Mesenchymal stem cell (in vitro differentiated cells and primary cell): ENCODE results near the gene LNX1.
A peak's percentile ranks its signal among the peaks of the same experiment; 100 is the strongest.

ENCODE experiments used
- DNase-seq: peaks from one replicate; pipeline ENCODE4 v3.0.0-alpha.2; 2013
- H2AFZ ChIP-seq: one replicate; pipeline ENCODE4 v1.6.1; 2013; ENCODE audit warnings: low read depth, mild to moderate bottlenecking, control low read depth, inconsistent platforms, low read length, moderate library complexity
- H2AK5ac ChIP-seq: 2 replicates; pipeline ENCODE4 v1.6.1; 2013; ENCODE audit warnings: low read length, moderate library complexity, mild to moderate bottlenecking, inconsistent platforms; ENCODE audit not compliant: severe bottlenecking
- H2BK120ac ChIP-seq: one replicate; pipeline ENCODE4 v1.6.1; 2013; ENCODE audit warnings: low read depth, mild to moderate bottlenecking, inconsistent platforms, low read length, moderate library complexity
- H2BK12ac ChIP-seq, 2 experiments: one replicate each; pipeline ENCODE4 v1.6.1; 2013; ENCODE audit warnings: inconsistent platforms in 2 of 2, low read length in 2 of 2, mild to moderate bottlenecking in 2 of 2, moderate library complexity in 2 of 2, control low read depth in 1 of 2
- H2BK15ac ChIP-seq: one replicate; pipeline ENCODE4 v1.6.1; 2013; ENCODE audit warnings: mild to moderate bottlenecking, low read depth, inconsistent platforms; ENCODE audit not compliant: poor library complexity, severe bottlenecking
- H2BK5ac ChIP-seq: 2 replicates; pipeline ENCODE4 v1.6.1; 2013; ENCODE audit warnings: low read depth, mild to moderate bottlenecking, low read length, control low read depth, inconsistent platforms; ENCODE audit not compliant: poor library complexity, severe bottlenecking
- H3K14ac ChIP-seq, 2 experiments: one replicate each; pipeline ENCODE4 v1.6.1; 2013; ENCODE audit warnings: inconsistent platforms in 2 of 2, low read length in 2 of 2, control low read depth in 1 of 2, mild to moderate bottlenecking in 1 of 2, moderate library complexity in 1 of 2
- H3K18ac ChIP-seq, 2 experiments: one replicate each; pipeline ENCODE4 v1.6.1; 2013; ENCODE audit warnings: inconsistent platforms in 2 of 2, low read length in 2 of 2, control low read depth in 1 of 2, low read depth in 1 of 2, mild to moderate bottlenecking in 1 of 2
- H3K23ac ChIP-seq, 2 experiments: one replicate each; pipeline ENCODE4 v1.6.1; 2013; ENCODE audit warnings: inconsistent platforms in 2 of 2, low read length in 2 of 2, mild to moderate bottlenecking in 2 of 2, moderate library complexity in 2 of 2, control low read depth in 1 of 2
- H3K27ac ChIP-seq: 2 replicates; pipeline ENCODE4 v1.5.1; 2013; ENCODE audit warnings: mild to moderate bottlenecking, moderate library complexity, low read length, control low read depth, inconsistent platforms; ENCODE audit not compliant: poor library complexity, severe bottlenecking
- H3K27me3 ChIP-seq, 2 experiments: 2 replicates each; pipeline versions ENCODE4 v1.6.1 to v1.7.0; 2013; ENCODE audit warnings: low read length in 2 of 2, mild to moderate bottlenecking in 2 of 2, moderate library complexity in 2 of 2, control low read depth in 1 of 2, inconsistent platforms in 1 of 2; ENCODE audit not compliant: control insufficient read depth in 1 of 2, insufficient read depth in 1 of 2
- H3K36me3 ChIP-seq, 2 experiments: 2 replicates each; pipeline versions ENCODE4 v1.6.1 to v1.7.0; 2013; ENCODE audit warnings: low read length in 2 of 2, control low read depth in 1 of 2, inconsistent platforms in 1 of 2, low read depth in 1 of 2, mild to moderate bottlenecking in 1 of 2; ENCODE audit not compliant: insufficient read depth in 2 of 2, control insufficient read depth in 1 of 2
- H3K4ac ChIP-seq, 2 experiments: one replicate each; pipeline ENCODE4 v1.6.1; 2013; ENCODE audit warnings: inconsistent platforms in 2 of 2, low read length in 2 of 2, mild to moderate bottlenecking in 2 of 2, moderate library complexity in 2 of 2, control low read depth in 1 of 2, low read depth in 1 of 2
- H3K4me1 ChIP-seq: 2 replicates; pipeline ENCODE4 v1.6.1; 2013; ENCODE audit warnings: low read depth, low read length, control low read depth; ENCODE audit not compliant: control insufficient read depth, insufficient read depth
- H3K4me2 ChIP-seq: 2 replicates; pipeline ENCODE4 v1.6.1; 2013; ENCODE audit warnings: low read length, mild to moderate bottlenecking, inconsistent platforms; ENCODE audit not compliant: poor library complexity, severe bottlenecking
- H3K4me3 ChIP-seq, 2 experiments: 2 replicates each; pipeline versions ENCODE4 v1.5.1 to v1.7.0; 2013; ENCODE audit warnings: low read length in 2 of 2, mild to moderate bottlenecking in 2 of 2, control low read depth in 1 of 2, low read depth in 1 of 2; ENCODE audit not compliant: insufficient read depth in 1 of 2
- H3K79me1 ChIP-seq: replicated peaks from 2 replicates; pipeline ENCODE4 v1.6.1; 2013; ENCODE audit warnings: mild to moderate bottlenecking, control low read depth, low read length, inconsistent platforms; ENCODE audit not compliant: poor library complexity, severe bottlenecking
- H3K9ac ChIP-seq: 2 replicates; pipeline ENCODE4 v1.7.0; 2013; ENCODE audit warnings: mild to moderate bottlenecking, low read length, moderate library complexity
- H3K9me3 ChIP-seq: 2 replicates; pipeline ENCODE4 v1.7.0; 2013; ENCODE audit warnings: mild to moderate bottlenecking, low read length; ENCODE audit not compliant: control insufficient read depth
- H4K8ac ChIP-seq: one replicate; pipeline ENCODE4 v1.6.1; 2013; ENCODE audit warnings: inconsistent platforms, mild to moderate bottlenecking, low read length, moderate library complexity
- H4K91ac ChIP-seq: one replicate; pipeline ENCODE4 v1.6.1; 2013; ENCODE audit warnings: mild to moderate bottlenecking, low read length, inconsistent platforms
- WGBS: methylation state at CpG from one replicate; pipeline ENCODE4 v1.1.7; 2013; ENCODE audit warnings: mixed read lengths; 5-methylcytosine and 5-hydroxymethylcytosine counted together

LNX1 gene

GRCh38 chr4:53556651-53557050 lies 34.6 kb downstream of the LNX1 start:
- H2BK15ac ChIP-seq: no peak overlapping the region
- no peak overlapping the region for H2BK120ac ChIP-seq
- no peak overlapping the region for H2AK5ac ChIP-seq
- H4K91ac ChIP-seq: no peak overlapping the region
- peaks cover 5% of the 10 kb centered on the region for H3K4me1 ChIP-seq
- 100% methylated on average over 2 of the region's 2 CpGs for WGBS
- no peaks in the 10 kb centered on the region for H3K79me1 ChIP-seq
- H3K23ac ChIP-seq: no peak overlapping the region
- no peak overlapping the region for H3K4me3 ChIP-seq
- H2BK12ac ChIP-seq: no peak overlapping the region
- H2BK5ac ChIP-seq: no peak overlapping the region
- no peak for DNase-seq
- H3K27me3 ChIP-seq: no peaks in the 10 kb centered on the region
- H3K18ac ChIP-seq: no peak overlapping the region
- no peak overlapping the region for H4K8ac ChIP-seq
- H3K14ac ChIP-seq: no peak overlapping the region
- no peak overlapping the region for H2AFZ ChIP-seq
- no peak overlapping the region for H3K4me2 ChIP-seq
- no peak overlapping the region for H3K4ac ChIP-seq
- H3K9me3 ChIP-seq: no peaks in the 10 kb centered on the region
- H3K27ac ChIP-seq: no peak overlapping the region
- no peaks in the 10 kb centered on the region for H3K36me3 ChIP-seq
- H3K9ac ChIP-seq: no peak overlapping the region

GRCh38 chr4:53553486-53554210 lies 37.6 kb downstream of the LNX1 start:
- WGBS: 96% methylated on average over 9 of the region's 9 CpGs
- no peak for DNase-seq
- Histone ChIP-seq H2AK5ac (no peak overlapping the region), H3K4me1 (peaks cover 5% of the 10 kb centered on the region), H3K27ac (no peak overlapping the region), H3K27me3 (no peaks in the 10 kb centered on the region), H2AFZ (no peak overlapping the region), H2BK12ac (no peak overlapping the region), H3K9me3 (no peaks in the 10 kb centered on the region), H3K14ac (no peak overlapping the region), H2BK120ac (no peak overlapping the region), H3K79me1 (no peaks in the 10 kb centered on the region), H3K4me2 (no peak overlapping the region), H3K4me3 (no peak overlapping the region), H2BK15ac (no peak overlapping the region), H3K36me3 (no peaks in the 10 kb centered on the region), H3K23ac (no peak overlapping the region), H2BK5ac (no peak overlapping the region), H3K9ac (no peak overlapping the region), H3K4ac (no peak overlapping the region), H4K8ac (no peak overlapping the region), H3K18ac (no peak overlapping the region), H4K91ac (no peak overlapping the region)

GRCh38 chr4:53552711-53553110 lies 38.6 kb downstream of the LNX1 start:
- H3K79me1 ChIP-seq: no peaks in the 10 kb centered on the region
- no peak overlapping the region for H3K4me2 ChIP-seq
- no peak overlapping the region for H3K4me3 ChIP-seq
- peak overlapping the region in 1 of 2 experiments; percentile 33 for H3K18ac ChIP-seq
- no peak overlapping the region for H3K9ac ChIP-seq
- no peaks in the 10 kb centered on the region for H3K27me3 ChIP-seq
- WGBS: no CpG with 5 or more reads among the region's 3 CpGs
- H3K36me3 ChIP-seq: no peaks in the 10 kb centered on the region
- H3K4me1 ChIP-seq: peaks cover under 1% of the 10 kb centered on the region
- H4K91ac ChIP-seq: no peak overlapping the region
- no peak overlapping the region for H2AK5ac ChIP-seq
- no peak overlapping the region for H4K8ac ChIP-seq
- no peak for DNase-seq
- no peak overlapping the region for H3K14ac ChIP-seq
- H2BK12ac ChIP-seq: no peak overlapping the region
- no peak overlapping the region for H3K4ac ChIP-seq
- no peak overlapping the region for H2BK15ac ChIP-seq
- H2BK5ac ChIP-seq: no peak overlapping the region
- H2AFZ ChIP-seq: no peak overlapping the region
- no peak overlapping the region for H2BK120ac ChIP-seq
- no peak overlapping the region for H3K27ac ChIP-seq
- H3K9me3 ChIP-seq: no peaks in the 10 kb centered on the region
- no peak overlapping the region for H3K23ac ChIP-seq

- Histone ChIP-seq H2AK5ac (no peak overlapping the region), H3K27me3 (no peaks in the 10 kb centered on the region), H3K79me1 (no peaks in the 10 kb centered on the region), H3K9ac (no peak overlapping the region), H3K4me1 (no peaks in the 10 kb centered on the region), H3K4me3 (no peak overlapping the region), H3K4me2 (no peak overlapping the region), H2BK15ac (no peak overlapping the region), H2BK120ac (no peak overlapping the region), H2BK12ac (no peak overlapping the region), H3K18ac (no peak overlapping the region), H2AFZ (no peak overlapping the region), H3K9me3 (no peaks in the 10 kb centered on the region), H3K36me3 (no peaks in the 10 kb centered on the region), H3K4ac (no peak overlapping the region), H3K27ac (no peak overlapping the region), H4K8ac (no peak overlapping the region), H2BK5ac (no peak overlapping the region), H3K23ac (no peak overlapping the region), H4K91ac (no peak overlapping the region), H3K14ac (no peak overlapping the region)
- WGBS: 76% methylated on average over 5 of the region's 6 CpGs
- DNase-seq: no peak
Measured at GRCh38 chr4:53551958-53552357, 39.3 kb downstream of the LNX1 start.
